ENCODE measurements around the gene MTUS2.
"Not testable (repeated sequence)": the region's sequence is repeated elsewhere in the genome, so short reads cannot be mapped to it uniquely, and the experiment has no call there.

Gene MTUS2

GRCh38 chr13:29382021-29382420 is 561.9 kb downstream of the MTUS2 start:
- Histone ChIP-seq H3K27me3 (ENCODE audit: control insufficient read depth, insufficient read depth, low read length) (no peaks in the 10 kb centered on the region), H3K9ac (ENCODE audit: low read length) (no peak overlapping the region), H3K9me3 (ENCODE audit: control insufficient read depth, low read length) (no peaks in the 10 kb centered on the region), H3K4me3 (ENCODE audit: low read length) (no peak overlapping the region), H3K4me1 (ENCODE audit: control insufficient read depth, insufficient read depth, low read length) (no peaks in the 10 kb centered on the region), H3K36me3 (ENCODE audit: control insufficient read depth, insufficient read depth, low read length) (no peaks in the 10 kb centered on the region)

DNA sequence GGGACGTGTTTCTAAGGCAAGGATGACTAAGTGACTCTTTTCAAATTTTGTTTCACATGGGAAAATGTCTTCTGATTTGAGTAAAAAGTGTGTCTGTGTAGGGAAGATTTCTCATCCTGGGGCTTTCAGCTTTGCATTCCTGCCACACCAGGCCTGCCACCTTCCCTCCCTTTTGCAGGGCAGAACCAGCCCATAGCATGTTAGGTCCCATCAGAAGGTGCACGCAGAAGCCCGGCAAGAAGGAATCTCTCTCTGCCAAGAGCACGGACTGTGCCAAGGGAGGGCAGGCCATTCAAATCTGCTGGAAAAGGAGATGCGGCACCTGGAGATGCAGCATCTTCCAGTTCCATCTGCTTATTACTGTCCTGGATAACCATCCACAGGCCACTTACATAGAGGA is 563.3 kb downstream of the MTUS2 start:
- Histone ChIP-seq H3K9me3 (ENCODE audit: control insufficient read depth, low read length) (no peaks in the 10 kb centered on the region), H3K9ac (ENCODE audit: low read length) (no peak overlapping the region), H3K4me3 (ENCODE audit: low read length) (no peak overlapping the region), H3K4me1 (ENCODE audit: control insufficient read depth, insufficient read depth, low read length) (no peaks in the 10 kb centered on the region), H3K36me3 (ENCODE audit: control insufficient read depth, insufficient read depth, low read length) (no peaks in the 10 kb centered on the region), H3K27me3 (ENCODE audit: control insufficient read depth, insufficient read depth, low read length) (no peaks in the 10 kb centered on the region)

- no peaks in the 10 kb centered on the region for H3K9me3 ChIP-seq (ENCODE audit: control insufficient read depth, low read length)
- no peaks in the 10 kb centered on the region for H3K4me1 ChIP-seq (ENCODE audit: control insufficient read depth, insufficient read depth, low read length)
- H3K4me3 ChIP-seq (ENCODE audit: low read length) = no peak overlapping the region
- no peaks in the 10 kb centered on the region for H3K27me3 ChIP-seq (ENCODE audit: control insufficient read depth, insufficient read depth, low read length)
- no peaks in the 10 kb centered on the region for H3K36me3 ChIP-seq (ENCODE audit: control insufficient read depth, insufficient read depth, low read length)
- no peak overlapping the region for H3K9ac ChIP-seq (ENCODE audit: low read length)
Observed at GRCh38 chr13:29384466-29384865, 564.3 kb downstream of the MTUS2 start.

DNA sequence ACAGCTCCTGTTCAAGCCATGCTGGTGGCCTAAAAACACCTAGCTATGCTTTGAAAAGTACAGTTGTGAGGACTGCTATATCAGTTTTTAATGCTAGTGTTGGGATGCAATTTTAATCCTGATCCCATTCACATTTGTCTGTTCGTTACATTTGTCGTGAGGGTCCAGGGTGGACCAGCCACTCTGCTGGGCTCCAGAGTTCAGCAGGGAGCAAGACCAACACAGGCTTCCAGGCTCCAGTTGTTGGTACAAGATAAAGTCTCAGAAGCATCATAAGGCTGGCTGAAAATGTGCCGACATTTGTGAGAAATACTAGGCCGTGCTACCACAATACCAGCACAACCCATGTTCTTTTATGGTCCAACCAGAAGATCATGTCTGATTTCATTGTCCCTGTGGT is 564.7 kb downstream of the MTUS2 start:
- no peaks in the 10 kb centered on the region for H3K36me3 ChIP-seq (ENCODE audit: control insufficient read depth, insufficient read depth, low read length)
- H3K9me3 ChIP-seq (ENCODE audit: control insufficient read depth, low read length) = no peaks in the 10 kb centered on the region
- no peaks in the 10 kb centered on the region for H3K27me3 ChIP-seq (ENCODE audit: control insufficient read depth, insufficient read depth, low read length)
- no peak overlapping the region for H3K9ac ChIP-seq (ENCODE audit: low read length)
- no peak overlapping the region for H3K4me3 ChIP-seq (ENCODE audit: low read length)
- no peaks in the 10 kb centered on the region for H3K4me1 ChIP-seq (ENCODE audit: control insufficient read depth, insufficient read depth, low read length)

- no peak overlapping the region for H3K9ac ChIP-seq (ENCODE audit: low read length)
- H3K4me1 ChIP-seq (ENCODE audit: control insufficient read depth, insufficient read depth, low read length) = no peaks in the 10 kb centered on the region
- H3K9me3 ChIP-seq (ENCODE audit: control insufficient read depth, low read length) = no peaks in the 10 kb centered on the region
- H3K4me3 ChIP-seq (ENCODE audit: low read length) = no peak overlapping the region
- H3K27me3 ChIP-seq (ENCODE audit: control insufficient read depth, insufficient read depth, low read length) = no peaks in the 10 kb centered on the region
- no peaks in the 10 kb centered on the region for H3K36me3 ChIP-seq (ENCODE audit: control insufficient read depth, insufficient read depth, low read length)
Observed at GRCh38 chr13:29386246-29386645, 566.1 kb downstream of the MTUS2 start.

GRCh38 chr13:29390598-29390997 is 570.5 kb downstream of the MTUS2 start:
- H3K36me3 ChIP-seq (ENCODE audit: control insufficient read depth, insufficient read depth, low read length); H3K9ac ChIP-seq (ENCODE audit: low read length); H3K4me1 ChIP-seq (ENCODE audit: control insufficient read depth, insufficient read depth, low read length); H3K9me3 ChIP-seq (ENCODE audit: control insufficient read depth, low read length); H3K4me3 ChIP-seq (ENCODE audit: low read length); H3K27me3 ChIP-seq (ENCODE audit: control insufficient read depth, insufficient read depth, low read length): not testable (repeated sequence)

DNA sequence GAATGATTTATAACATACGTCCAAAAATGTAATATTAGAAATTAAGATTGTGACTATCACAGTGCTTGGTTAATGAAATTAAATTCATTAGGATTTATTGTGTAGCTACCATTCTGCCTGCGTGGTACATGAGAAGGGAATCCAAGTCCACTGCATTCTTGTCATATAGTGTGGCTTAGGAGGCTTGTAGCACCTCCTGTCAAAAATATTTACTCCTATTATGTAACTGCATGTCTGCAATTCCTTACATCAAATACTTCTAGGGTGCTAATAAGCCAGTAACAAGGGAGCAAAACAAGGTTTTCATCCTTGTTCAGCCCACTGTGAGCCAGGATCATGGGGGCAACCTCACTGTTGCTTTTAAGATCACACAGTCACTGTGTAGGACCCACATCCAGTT is 576.3 kb downstream of the MTUS2 start:
- peaks cover 9% of the 10 kb centered on the region for H3K27me3 ChIP-seq (ENCODE audit: control insufficient read depth, insufficient read depth, low read length)
- no peak overlapping the region for H3K9ac ChIP-seq (ENCODE audit: low read length)
- no peaks in the 10 kb centered on the region for H3K9me3 ChIP-seq (ENCODE audit: control insufficient read depth, low read length)

GRCh38 chr13:29397265-29397664 is 577.1 kb downstream of the MTUS2 start:
- peaks cover 9% of the 10 kb centered on the region for H3K27me3 ChIP-seq (ENCODE audit: control insufficient read depth, insufficient read depth, low read length)
- no peaks in the 10 kb centered on the region for H3K4me1 ChIP-seq (ENCODE audit: control insufficient read depth, insufficient read depth, low read length)
- H3K9ac ChIP-seq (ENCODE audit: low read length) = no peak overlapping the region
- H3K9me3 ChIP-seq (ENCODE audit: control insufficient read depth, low read length) = no peaks in the 10 kb centered on the region
- no peak overlapping the region for H3K4me3 ChIP-seq (ENCODE audit: low read length)
- H3K36me3 ChIP-seq (ENCODE audit: control insufficient read depth, insufficient read depth, low read length) = no peaks in the 10 kb centered on the region

More for the DNA sequence above, 576.3 kb downstream of the MTUS2 start:
- H3K4me1 ChIP-seq (ENCODE audit: control insufficient read depth, insufficient read depth, low read length) = no peaks in the 10 kb centered on the region
- no peak overlapping the region for H3K4me3 ChIP-seq (ENCODE audit: low read length)
- H3K36me3 ChIP-seq (ENCODE audit: control insufficient read depth, insufficient read depth, low read length) = no peaks in the 10 kb centered on the region

- Histone ChIP-seq H3K4me1 (ENCODE audit: control insufficient read depth, insufficient read depth, low read length) (no peaks in the 10 kb centered on the region), H3K27me3 (ENCODE audit: control insufficient read depth, insufficient read depth, low read length) (no peaks in the 10 kb centered on the region), H3K36me3 (ENCODE audit: control insufficient read depth, insufficient read depth, low read length) (no peaks in the 10 kb centered on the region), H3K9me3 (ENCODE audit: control insufficient read depth, low read length) (no peaks in the 10 kb centered on the region), H3K4me3 (ENCODE audit: low read length) (no peak overlapping the region), H3K9ac (ENCODE audit: low read length) (no peak overlapping the region)
Observed at GRCh38 chr13:29402166-29402636, 582.1 kb downstream of the MTUS2 start.

GRCh38 chr13:29405401-29405800 is 585.3 kb downstream of the MTUS2 start:
- H3K9me3 ChIP-seq (ENCODE audit: control insufficient read depth, low read length) = no peaks in the 10 kb centered on the region
- no peaks in the 10 kb centered on the region for H3K36me3 ChIP-seq (ENCODE audit: control insufficient read depth, insufficient read depth, low read length)
- H3K4me3 ChIP-seq (ENCODE audit: low read length) = no peak overlapping the region
- no peak overlapping the region for H3K9ac ChIP-seq (ENCODE audit: low read length)
- H3K27me3 ChIP-seq (ENCODE audit: control insufficient read depth, insufficient read depth, low read length) = no peaks in the 10 kb centered on the region
- H3K4me1 ChIP-seq (ENCODE audit: control insufficient read depth, insufficient read depth, low read length) = no peaks in the 10 kb centered on the region

DNA sequence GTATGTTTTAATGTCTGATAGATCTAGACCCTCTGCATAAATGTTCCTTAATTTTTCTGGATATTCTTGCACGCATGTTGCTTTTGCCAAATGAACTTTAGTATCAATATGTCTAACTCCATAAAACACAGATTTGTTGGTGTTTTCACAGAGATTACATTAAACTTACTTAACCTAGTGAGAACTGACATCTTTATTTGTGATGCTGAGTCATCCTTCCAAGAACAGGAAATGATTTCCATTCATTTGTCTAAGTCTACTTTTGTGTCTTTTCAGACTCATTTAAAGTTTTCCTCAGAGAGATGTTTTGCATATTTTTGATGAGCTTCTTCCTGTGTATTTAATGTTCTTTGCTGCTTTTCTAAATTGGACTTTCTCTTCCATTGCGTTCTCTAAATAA is 591.3 kb downstream of the MTUS2 start:
- H3K27me3 ChIP-seq (ENCODE audit: control insufficient read depth, insufficient read depth, low read length) = no peaks in the 10 kb centered on the region
- H3K4me1 ChIP-seq (ENCODE audit: control insufficient read depth, insufficient read depth, low read length) = no peaks in the 10 kb centered on the region
- no peaks in the 10 kb centered on the region for H3K36me3 ChIP-seq (ENCODE audit: control insufficient read depth, insufficient read depth, low read length)
- H3K9me3 ChIP-seq (ENCODE audit: control insufficient read depth, low read length) = no peaks in the 10 kb centered on the region
- no peak overlapping the region for H3K4me3 ChIP-seq (ENCODE audit: low read length)
- no peak overlapping the region for H3K9ac ChIP-seq (ENCODE audit: low read length)

DNA sequence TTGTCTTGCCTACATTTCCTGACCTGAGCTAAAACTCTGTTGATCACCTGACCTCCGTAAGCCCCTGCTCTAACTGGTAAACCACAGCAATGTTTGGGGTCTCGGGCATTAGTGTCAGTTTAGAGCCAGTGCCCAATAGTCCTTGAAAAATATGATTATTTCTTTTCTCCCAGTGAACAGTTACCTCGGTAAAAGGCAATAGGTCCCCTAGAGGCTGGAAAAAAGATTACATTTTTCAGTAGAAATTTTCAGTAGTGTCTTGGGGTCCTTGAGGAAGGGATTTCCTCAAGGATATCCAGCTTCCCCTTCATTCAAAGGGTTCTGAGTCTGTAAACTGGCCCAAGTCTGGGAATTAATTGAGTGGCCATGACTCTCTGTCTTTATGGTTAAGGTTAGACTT is 597.9 kb downstream of the MTUS2 start:
- Histone ChIP-seq H3K9ac (ENCODE audit: low read length) (no peak overlapping the region), H3K36me3 (ENCODE audit: control insufficient read depth, insufficient read depth, low read length) (no peaks in the 10 kb centered on the region), H3K4me1 (ENCODE audit: control insufficient read depth, insufficient read depth, low read length) (no peaks in the 10 kb centered on the region), H3K4me3 (ENCODE audit: low read length) (no peak overlapping the region), H3K9me3 (ENCODE audit: control insufficient read depth, low read length) (no peaks in the 10 kb centered on the region), H3K27me3 (ENCODE audit: control insufficient read depth, insufficient read depth, low read length) (no peaks in the 10 kb centered on the region)

DNA sequence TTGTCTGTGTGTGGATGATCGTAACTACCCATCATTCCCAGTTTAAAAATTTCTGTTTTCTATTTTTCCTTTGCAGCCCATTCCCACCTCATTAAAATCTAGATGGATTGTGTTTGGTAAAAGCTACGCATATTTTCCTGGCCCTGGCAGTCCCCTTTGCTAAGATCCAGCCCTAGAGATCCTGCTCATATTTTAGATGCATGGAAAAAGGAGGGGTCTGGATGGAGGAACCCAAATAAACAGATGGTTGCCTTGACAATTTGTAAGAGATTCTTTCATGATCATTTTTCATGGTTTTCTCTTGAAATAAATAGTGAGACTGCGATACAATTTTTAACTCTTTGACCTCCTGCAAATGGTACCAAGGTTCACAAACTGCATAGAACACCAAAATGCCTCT is 601.0 kb downstream of the MTUS2 start:
- H3K4me3 ChIP-seq (ENCODE audit: low read length) = no peak overlapping the region
- H3K27me3 ChIP-seq (ENCODE audit: control insufficient read depth, insufficient read depth, low read length) = no peaks in the 10 kb centered on the region
- H3K9ac ChIP-seq (ENCODE audit: low read length) = no peak overlapping the region
- no peaks in the 10 kb centered on the region for H3K36me3 ChIP-seq (ENCODE audit: control insufficient read depth, insufficient read depth, low read length)
- H3K4me1 ChIP-seq (ENCODE audit: control insufficient read depth, insufficient read depth, low read length) = no peaks in the 10 kb centered on the region
- no peaks in the 10 kb centered on the region for H3K9me3 ChIP-seq (ENCODE audit: control insufficient read depth, low read length)

Data from mucosa of stomach (tissue), 1 donor.